GM12892 (cell line): ENCODE measurements around the gene EHBP1L1.

ENCODE experiments used
- POLR2A ChIP-seq: IDR thresholded peaks from 2 replicates; pipeline ENCODE4 v1.6.1; 2011; ENCODE audit warnings: low read depth, low read length, control low read depth
- POLR2AphosphoS5 ChIP-seq: IDR thresholded peaks from 2 replicates; pipeline ENCODE4 v1.6.1; 2011; ENCODE audit warnings: low read depth, low read length, control low read depth
- TAF1 ChIP-seq: IDR thresholded peaks from 2 replicates; pipeline ENCODE4 v1.6.1; 2011; ENCODE audit warnings: low read depth, mild to moderate bottlenecking, control low read depth, low read length, borderline replicate concordance

DNA sequence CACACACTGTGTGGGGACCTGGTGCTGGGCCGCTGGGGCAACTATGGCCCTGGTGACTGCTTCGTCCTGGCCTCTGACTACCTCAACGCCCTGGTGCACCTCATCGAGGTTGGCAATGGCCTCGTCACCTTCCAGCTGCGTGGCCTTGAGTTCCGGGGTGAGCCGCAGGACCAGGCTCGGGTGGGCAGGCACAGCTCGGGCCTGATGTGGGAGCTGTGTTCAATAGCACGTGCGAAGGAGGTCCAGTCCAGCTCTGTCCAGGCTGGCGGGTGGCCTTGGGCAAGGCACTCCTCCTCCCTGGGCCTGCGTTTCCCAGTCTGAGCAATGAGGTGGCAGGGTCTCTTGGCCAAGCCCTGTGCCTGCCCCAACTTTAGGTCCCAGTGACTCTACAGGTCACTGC, 53.7 kb downstream of the EHBP1L1 start:
- TF ChIP-seq POLR2A, result no peak
- no peak for TF ChIP-seq TAF1
- TF ChIP-seq POLR2AphosphoS5, result no peak
